Large intestine (tissue), 1 donor: Measurements from ENCODE around the gene LONP2. TPM values are rescaled to one million over a fixed set of nuclear protein-coding genes. Genes with fewer than 3 reads are reported as not detected.

Experiments
- polyA plus RNA-seq: library from polyadenylated mRNA; unstranded; fragments of 120-200 nt; gene quantifications from one replicate; pipeline ENCODE4 v1.2.1, GENCODE V29; 2013

LONP2 gene
- polyA plus RNA-seq, 1 donor, result 49.4 TPM

Other genes starting within 250 kb of the LONP2 start
- not detected for gene ABCC12, start 88.3 kb upstream of the LONP2 start, polyA plus RNA-seq
- gene ABCC11, start 3.2 kb downstream of the LONP2 start, polyA plus RNA-seq, result 0.21 TPM
- 39.6 TPM for gene SIAH1, start 141.1 kb downstream of the LONP2 start, polyA plus RNA-seq